C4-2B (cell line): ENCODE data around the gene SURF6.

Experiments
- CTCF ChIP-seq: fragments of 450-650 bp; conservative IDR thresholded peaks from 2 replicates; pipeline ENCODE4 v1.5.1; 2017; ENCODE audit warnings: mild to moderate bottlenecking
- ZFX ChIP-seq: fragments of 450-650 bp; IDR thresholded peaks from 2 replicates; pipeline ENCODE4 v1.6.1; 2017

- TF ChIP-seq CTCF, result no peak
- TF ChIP-seq ZFX, result no peak
These were observed 3.0 kb downstream of the SURF6 start for GRCh38 chr9:133333011-133333410.
